Small intestine (tissue), 7 donors: ENCODE results near the gene FHL3. TPM values are rescaled to one million over a fixed set of nuclear protein-coding genes. Genes with fewer than 3 reads are reported as not detected.

Experiments
- DNase-seq, 2 donors: peaks; one replicate each; pipeline versions ENCODE4 v3.0.0 to v3.0.0-alpha.2; 2013
- FAIRE-seq: peaks from 2 replicates; lab custom pipeline; 2012; peaks lifted over from hg19 to GRCh38; lab: Jason Lieb, UNC
- H3K27ac ChIP-seq, 3 donors: one replicate each; pipeline ENCODE4 v1.5.1; 2013; ENCODE audit warnings: low read length in 2 of 3, mild to moderate bottlenecking in 2 of 3, control low read depth in 1 of 3, inconsistent platforms in 1 of 3, low read depth in 1 of 3, moderate library complexity in 1 of 3
- H3K27me3 ChIP-seq, 3 donors: one replicate each; pipeline ENCODE4 v1.6.1; 2013; ENCODE audit warnings: low read length in 3 of 3, inconsistent platforms in 1 of 3; ENCODE audit not compliant: control insufficient read depth in 3 of 3, insufficient read depth in 3 of 3
- H3K36me3 ChIP-seq, 3 donors: one replicate each; pipeline ENCODE4 v1.6.1; 2013; ENCODE audit warnings: low read length in 3 of 3, inconsistent platforms in 1 of 3, low read depth in 1 of 3, mild to moderate bottlenecking in 1 of 3, moderate library complexity in 1 of 3; ENCODE audit not compliant: control insufficient read depth in 3 of 3, insufficient read depth in 2 of 3
- H3K4me1 ChIP-seq, 3 donors: one replicate each; pipeline ENCODE4 v1.6.1; 2013; ENCODE audit warnings: low read length in 2 of 3, inconsistent platforms in 1 of 3, low read depth in 1 of 3, mild to moderate bottlenecking in 1 of 3, moderate library complexity in 1 of 3; ENCODE audit not compliant: control insufficient read depth in 3 of 3, insufficient read depth in 2 of 3
- H3K4me3 ChIP-seq, 3 donors: one replicate each; pipeline ENCODE4 v1.5.1; 2013; ENCODE audit warnings: low read length in 3 of 3, control low read depth in 1 of 3, inconsistent platforms in 1 of 3, low read depth in 1 of 3, mild to moderate bottlenecking in 1 of 3, moderate library complexity in 1 of 3
- H3K9me3 ChIP-seq, 2 donors: one replicate each; pipeline ENCODE4 v1.6.1; 2013; ENCODE audit warnings: low read depth in 1 of 2, low read length in 1 of 2; ENCODE audit not compliant: control insufficient read depth in 2 of 2, insufficient read depth in 1 of 2
- WGBS, 3 donors: extraction: QIAGEN DNeasy Blood & Tissue Kit; methylation state at CpG; one replicate each; pipeline ENCODE4 v1.1.7; 2013; 5-methylcytosine and 5-hydroxymethylcytosine counted together
- polyA plus RNA-seq, 4 donors: library from polyadenylated mRNA; stranded (reverse) in 3 of 4; unstranded in 1 of 4; fragments of 200-250 nt in 3 of 4; fragments of 120-200 nt in 1 of 4; gene quantifications; one replicate each; pipeline versions ENCODE4 v1.2.1 to v1.2.3, GENCODE V29; 2013
- donor health status: healthy with polysubstance abuse.
- donor health status: control.
- donor health status: control.
- donor health status: Bipolar disorder and iron deficiency.
- donor health status: healthy.

FHL3 gene
- polyA plus RNA-seq, 4 donors, result 0.89 to 8.1 (median 6.3) TPM

- Histone ChIP-seq H3K4me1 (peaks cover 0 to 11% (median 0%) of the 10 kb centered on the region in 3 donors), H3K4me3 (no peak overlapping the region), H3K27ac (no peak overlapping the region), H3K9me3 (no peaks in the 10 kb centered on the region), H3K27me3 (no peaks in the 10 kb centered on the region), H3K36me3 (peaks cover 20 to 41% (median 20%) of the 10 kb centered on the region in 3 donors)
- FAIRE-seq, result no peak
- WGBS, 3 donors, result 95 to 100% (median 97%) methylated on average over 2 of the region's 2 CpGs
- DNase-seq, result no peak
These were observed 19.9 kb upstream of the FHL3 start for GRCh38 chr1:38025233-38025632.

- Histone ChIP-seq H3K9me3 (no peaks in the 10 kb centered on the region), H3K36me3 (peaks cover 23 to 56% (median 23%) of the 10 kb centered on the region in 3 donors), H3K4me1 (no peaks in the 10 kb centered on the region), H3K27ac (no peak overlapping the region), H3K4me3 (no peak overlapping the region), H3K27me3 (no peaks in the 10 kb centered on the region)
- DNase-seq (no peak), FAIRE-seq (no peak)
- 89 to 95% (median 90%) methylated on average over 3 of the region's 3 CpGs for whole genome bisulfite sequencing, 3 donors
These were observed 17.5 kb upstream of the FHL3 start for GRCh38 chr1:38022810-38023209.

GRCh38 chr1:38021969-38022368, 16.7 kb upstream of the FHL3 start:
- FAIRE-seq, result no peak
- Histone ChIP-seq H3K4me3 (no peak overlapping the region), H3K36me3 (peaks cover 25 to 54% (median 26%) of the 10 kb centered on the region in 3 donors)

GRCh38 chr1:38020396-38020795, 15.1 kb upstream of the FHL3 start:
- FAIRE-seq, result no peak
- Histone ChIP-seq H3K27ac (no peak overlapping the region), H3K4me1 (no peaks in the 10 kb centered on the region), H3K9me3 (no peaks in the 10 kb centered on the region), H3K27me3 (no peaks in the 10 kb centered on the region), H3K36me3 (peaks cover 21 to 44% (median 23%) of the 10 kb centered on the region in 3 donors), H3K4me3 (no peak overlapping the region)
- DNase-seq, result no peak
- 78 to 96% (median 85%) methylated on average over 2 of the region's 2 CpGs for WGBS, 3 donors

More at GRCh38 chr1:38021969-38022368, 16.7 kb upstream of the FHL3 start:
- Histone ChIP-seq H3K4me1 (no peaks in the 10 kb centered on the region), H3K27me3 (no peaks in the 10 kb centered on the region), H3K27ac (no peak overlapping the region), H3K9me3 (no peaks in the 10 kb centered on the region)
- no peak for DNase-seq
- 94 to 97% (median 95%) methylated on average over 5 of the region's 5 CpGs for WGBS, 3 donors

GRCh38 chr1:38018864-38019343, 13.6 kb upstream of the FHL3 start:
- H3K27ac ChIP-seq, result no peak overlapping the region
- no peak for FAIRE-seq
- peak in 1 of 2 donors; percentile 26 for DNase-seq
- H3K4me3 ChIP-seq, result no peak overlapping the region
- H3K9me3 ChIP-seq, result no peaks in the 10 kb centered on the region
- H3K4me1 ChIP-seq, result peaks cover 0 to 3% (median 3%) of the 10 kb centered on the region in 3 donors
- H3K27me3 ChIP-seq, result no peaks in the 10 kb centered on the region
- WGBS, 3 donors, result 63 to 64% (median 63%) methylated on average over 6 of the region's 6 CpGs
- H3K36me3 ChIP-seq, result peaks cover 17 to 40% (median 18%) of the 10 kb centered on the region in 3 donors

GRCh38 chr1:38015978-38016725, 10.8 kb upstream of the FHL3 start:
- 56 to 78% (median 75%) methylated on average over 6 of the region's 6 CpGs for WGBS, 3 donors
- H3K4me1 ChIP-seq, result peaks cover 3 to 6% (median 4%) of the 10 kb centered on the region in 3 donors
- FAIRE-seq, result no peak
- peaks cover 0 to 3% of the 10 kb centered on the region in 2 donors for H3K9me3 ChIP-seq
- H3K27ac ChIP-seq, result no peak overlapping the region
- H3K4me3 ChIP-seq, result no peak overlapping the region
- no peaks in the 10 kb centered on the region for H3K27me3 ChIP-seq
- peaks cover 8 to 27% (median 10%) of the 10 kb centered on the region in 3 donors for H3K36me3 ChIP-seq
- DNase-seq, result no peak

GRCh38 chr1:38014724-38015424, 9.6 kb upstream of the FHL3 start:
- no peak for DNase-seq

GRCh38 chr1:38014171-38014570, 8.9 kb upstream of the FHL3 start:
- 51 to 63% (median 59%) methylated on average over 4 of the region's 4 CpGs for WGBS, 3 donors
- Histone ChIP-seq H3K4me1 (peaks cover 3 to 6% (median 4%) of the 10 kb centered on the region in 3 donors), H3K36me3 (peaks cover 5 to 17% (median 7%) of the 10 kb centered on the region in 3 donors), H3K4me3 (no peak overlapping the region), H3K27me3 (no peaks in the 10 kb centered on the region), H3K27ac (no peak overlapping the region), H3K9me3 (peaks cover 0 to 3% of the 10 kb centered on the region in 2 donors)
- FAIRE-seq (no peak), DNase-seq (no peak)

More at GRCh38 chr1:38014724-38015424, 9.6 kb upstream of the FHL3 start:
- H3K4me3 ChIP-seq, result no peak overlapping the region
- peaks cover 0 to 3% of the 10 kb centered on the region in 2 donors for H3K9me3 ChIP-seq
- WGBS, 3 donors, result 70 to 83% (median 78%) methylated on average over 11 of the region's 11 CpGs
- peaks cover 7 to 23% (median 8%) of the 10 kb centered on the region in 3 donors for H3K36me3 ChIP-seq
- no peak overlapping the region for H3K27ac ChIP-seq
- H3K4me1 ChIP-seq, result peaks cover 3 to 6% (median 4%) of the 10 kb centered on the region in 3 donors
- FAIRE-seq, result no peak
- H3K27me3 ChIP-seq, result no peaks in the 10 kb centered on the region
